ENCODE measurements around the gene NAV3.

NAV3 gene

GRCh38 chr12:77979597-77980250 is 149.0 kb downstream of the NAV3 start:
- no peak for DNase-seq (ENCODE audit: low read depth in 2 of 2)

GRCh38 chr12:77980782-77981181 is 150.1 kb downstream of the NAV3 start:
- no peak for DNase-seq (ENCODE audit: low read depth in 2 of 2)

GRCh38 chr12:77983859-77984258 is 153.2 kb downstream of the NAV3 start:
- DNase-seq (ENCODE audit: low read depth in 2 of 2) = no peak

- DNase-seq (ENCODE audit: low read depth in 2 of 2) = no peak
Measured at GRCh38 chr12:77992760-77993159, 162.1 kb downstream of the NAV3 start.

- DNase-seq (ENCODE audit: low read depth in 2 of 2) = no peak
Measured at GRCh38 chr12:77993658-77994057, 163.0 kb downstream of the NAV3 start.

- no peak for DNase-seq (ENCODE audit: low read depth in 2 of 2)
Measured at GRCh38 chr12:77995436-77996167, 164.9 kb downstream of the NAV3 start.

GRCh38 chr12:77996670-77997069 is 166.0 kb downstream of the NAV3 start:
- no peak for DNase-seq (ENCODE audit: low read depth in 2 of 2)

GRCh38 chr12:77998236-77998786 is 167.6 kb downstream of the NAV3 start:
- DNase-seq (ENCODE audit: low read depth in 2 of 2) = no peak

GRCh38 chr12:77999074-77999715 is 168.5 kb downstream of the NAV3 start:
- no peak for DNase-seq (ENCODE audit: low read depth in 2 of 2)

- DNase-seq (ENCODE audit: low read depth in 2 of 2) = no peak
Measured at GRCh38 chr12:78002878-78003277, 172.2 kb downstream of the NAV3 start.

- no peak for DNase-seq (ENCODE audit: low read depth in 2 of 2)
Measured at GRCh38 chr12:78004249-78005093, 173.8 kb downstream of the NAV3 start.

GRCh38 chr12:78005094-78005492 is 174.4 kb downstream of the NAV3 start:
- DNase-seq (ENCODE audit: low read depth in 2 of 2) = no peak

GRCh38 chr12:78007173-78007572 is 176.5 kb downstream of the NAV3 start:
- no peak for DNase-seq (ENCODE audit: low read depth in 2 of 2)

- DNase-seq (ENCODE audit: low read depth in 2 of 2) = no peak
Measured at GRCh38 chr12:78009031-78009430, 178.3 kb downstream of the NAV3 start.

GRCh38 chr12:78018171-78018910 is 187.6 kb downstream of the NAV3 start:
- no peak for DNase-seq (ENCODE audit: low read depth in 2 of 2)

GRCh38 chr12:78018939-78019338 is 188.2 kb downstream of the NAV3 start:
- DNase-seq (ENCODE audit: low read depth in 2 of 2) = no peak

- no peak for DNase-seq (ENCODE audit: low read depth in 2 of 2)
Measured at GRCh38 chr12:78028426-78028825, 197.7 kb downstream of the NAV3 start.

GRCh38 chr12:78034025-78034424 is 203.3 kb downstream of the NAV3 start:
- DNase-seq (ENCODE audit: low read depth in 2 of 2) = no peak

GRCh38 chr12:78035901-78036606 is 205.4 kb downstream of the NAV3 start:
- DNase-seq (ENCODE audit: low read depth in 2 of 2) = no peak

- no peak for DNase-seq (ENCODE audit: low read depth in 2 of 2)
Measured at GRCh38 chr12:78036874-78037273, 206.2 kb downstream of the NAV3 start.
